GM12874 (cell line): ENCODE data around the gene NCAPH2.

ENCODE experiments used
- TF ChIP-seq, protein P1 (sequence below): IDR thresholded peaks from 2 replicates; pipeline ENCODE4 v1.5.1; 2011; ENCODE audit warnings: low read depth, mild to moderate bottlenecking, control low read depth, low read length, moderate library complexity; ENCODE audit not compliant: insufficient read depth

Gene NCAPH2

DNA sequence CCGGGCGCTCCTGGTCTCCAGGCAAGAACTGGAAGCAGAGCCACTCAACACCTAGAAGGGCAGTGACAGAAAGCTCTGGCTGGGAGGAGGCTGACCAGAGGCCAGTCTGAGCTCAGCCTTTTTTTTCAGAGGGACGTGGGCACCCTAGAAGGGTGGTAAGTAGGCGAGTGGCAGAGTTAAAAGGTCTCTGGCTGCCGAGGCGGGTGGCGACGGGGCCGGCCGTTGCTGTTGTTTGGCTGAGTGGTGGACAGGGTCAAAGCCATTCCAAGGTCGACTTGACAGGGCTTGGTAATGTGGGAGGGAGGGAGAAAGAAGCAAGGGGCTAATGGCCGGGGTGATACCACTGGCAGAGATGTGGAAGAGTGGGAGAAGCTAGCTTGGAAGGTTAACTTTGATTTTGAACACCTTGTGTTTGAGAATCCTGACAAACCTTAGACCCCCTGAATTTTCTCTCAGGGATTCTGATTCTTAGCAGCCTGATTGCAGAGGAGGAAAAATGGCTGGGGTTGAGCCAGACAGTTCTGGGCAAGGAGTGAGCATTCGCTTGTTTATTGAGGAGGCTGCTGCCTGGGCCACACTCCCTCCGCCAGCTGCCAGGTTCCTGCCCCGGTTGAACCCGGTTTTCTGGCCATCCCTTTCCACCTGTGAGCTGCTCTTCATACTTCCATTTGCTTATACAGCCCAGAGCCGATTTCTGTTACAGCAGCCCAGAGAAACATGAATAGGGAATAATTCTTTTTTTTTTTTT is 55.6 kb downstream of the NCAPH2 start:
- TF ChIP-seq, protein P1, sequence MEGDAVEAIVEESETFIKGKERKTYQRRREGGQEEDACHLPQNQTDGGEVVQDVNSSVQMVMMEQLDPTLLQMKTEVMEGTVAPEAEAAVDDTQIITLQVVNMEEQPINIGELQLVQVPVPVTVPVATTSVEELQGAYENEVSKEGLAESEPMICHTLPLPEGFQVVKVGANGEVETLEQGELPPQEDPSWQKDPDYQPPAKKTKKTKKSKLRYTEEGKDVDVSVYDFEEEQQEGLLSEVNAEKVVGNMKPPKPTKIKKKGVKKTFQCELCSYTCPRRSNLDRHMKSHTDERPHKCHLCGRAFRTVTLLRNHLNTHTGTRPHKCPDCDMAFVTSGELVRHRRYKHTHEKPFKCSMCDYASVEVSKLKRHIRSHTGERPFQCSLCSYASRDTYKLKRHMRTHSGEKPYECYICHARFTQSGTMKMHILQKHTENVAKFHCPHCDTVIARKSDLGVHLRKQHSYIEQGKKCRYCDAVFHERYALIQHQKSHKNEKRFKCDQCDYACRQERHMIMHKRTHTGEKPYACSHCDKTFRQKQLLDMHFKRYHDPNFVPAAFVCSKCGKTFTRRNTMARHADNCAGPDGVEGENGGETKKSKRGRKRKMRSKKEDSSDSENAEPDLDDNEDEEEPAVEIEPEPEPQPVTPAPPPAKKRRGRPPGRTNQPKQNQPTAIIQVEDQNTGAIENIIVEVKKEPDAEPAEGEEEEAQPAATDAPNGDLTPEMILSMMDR: no peak

DNA sequence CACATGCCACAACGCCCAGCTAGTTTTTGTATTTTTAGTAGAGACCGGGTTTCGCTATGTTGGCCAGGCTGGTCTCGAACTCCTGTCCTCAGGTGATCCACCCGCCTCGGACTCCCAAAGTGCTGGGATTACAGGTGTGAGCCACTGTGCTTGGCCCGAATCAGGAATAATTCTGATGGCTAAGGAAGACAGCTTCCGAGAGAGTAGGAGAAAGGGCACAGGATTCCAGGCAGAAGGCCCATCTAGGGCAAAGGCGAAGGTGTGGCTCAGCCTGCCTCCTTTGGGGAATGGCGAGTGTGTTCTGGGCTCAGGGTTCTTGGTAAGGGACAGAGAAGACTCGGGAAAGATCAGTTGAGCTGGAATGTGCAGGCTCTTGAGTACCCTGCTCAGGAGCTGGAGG is 56.3 kb downstream of the NCAPH2 start:
- TF ChIP-seq, protein P1: no peak

DNA sequence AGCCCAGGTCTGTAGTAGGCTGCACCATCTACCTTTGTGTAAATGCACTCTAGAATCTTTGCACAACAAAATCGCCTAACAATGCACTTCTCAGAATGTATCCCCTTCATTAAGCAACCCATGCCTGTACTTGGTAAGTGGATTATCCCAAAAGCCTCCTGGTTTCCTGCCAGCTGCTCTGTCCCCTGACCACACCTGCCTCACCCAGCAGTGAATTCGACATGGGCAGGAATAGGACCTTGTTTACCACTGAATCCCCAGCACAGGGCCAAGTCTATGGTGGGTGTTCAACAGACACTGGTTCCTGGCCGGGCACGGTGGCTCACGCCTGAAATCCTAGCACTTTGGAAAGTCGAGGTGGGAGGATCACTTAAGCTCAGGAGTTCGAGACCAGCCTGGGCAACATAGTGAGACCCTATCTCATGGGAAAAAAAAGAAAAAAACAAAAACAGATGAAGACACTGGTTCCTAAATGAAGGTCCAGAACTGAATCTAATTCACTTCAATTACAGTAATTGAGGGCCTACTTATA is 59.8 kb downstream of the NCAPH2 start:
- TF ChIP-seq, protein P1: no peak

DNA sequence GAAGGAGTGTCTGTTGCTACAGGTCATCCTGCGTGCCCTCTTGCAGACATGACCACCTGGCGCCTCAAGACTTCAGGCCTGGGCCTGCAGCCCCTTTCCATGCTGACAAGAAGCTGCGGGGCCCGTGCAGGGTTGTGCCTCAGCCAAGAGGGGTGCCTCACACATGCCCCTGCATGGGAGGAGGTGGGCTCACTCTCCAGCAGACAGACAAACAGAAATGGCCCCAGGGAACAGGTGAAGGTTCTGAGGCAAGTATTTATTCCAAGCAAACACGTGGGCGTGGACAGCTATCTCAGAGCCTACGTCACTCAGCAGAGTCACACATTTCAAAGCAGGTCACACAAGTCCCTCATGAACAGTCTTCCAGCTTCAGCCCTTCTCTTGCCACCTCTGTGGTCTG is 60.6 kb downstream of the NCAPH2 start:
- TF ChIP-seq, protein P1: no peak

DNA sequence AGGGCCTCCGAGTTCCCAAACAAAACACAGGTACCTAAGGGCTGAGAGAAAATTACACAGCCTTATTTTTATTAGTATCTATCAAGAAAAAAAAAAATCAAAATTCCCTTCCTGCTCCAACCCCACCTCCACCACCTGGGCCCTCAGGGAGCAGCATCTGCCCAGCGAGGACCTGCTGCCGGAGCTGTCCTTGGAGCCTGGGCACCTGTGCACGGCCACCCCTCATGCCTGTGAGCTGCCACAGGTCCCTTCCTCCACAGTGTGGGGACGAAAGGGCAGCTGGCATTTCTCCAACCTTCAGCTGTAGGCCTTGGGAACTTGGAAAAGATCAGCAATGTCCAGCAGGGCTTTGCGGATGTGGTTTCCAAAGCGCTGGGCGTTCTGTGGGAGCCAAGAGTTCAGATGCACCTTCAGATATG is 61.0 kb downstream of the NCAPH2 start:
- TF ChIP-seq, protein P1: no peak

DNA sequence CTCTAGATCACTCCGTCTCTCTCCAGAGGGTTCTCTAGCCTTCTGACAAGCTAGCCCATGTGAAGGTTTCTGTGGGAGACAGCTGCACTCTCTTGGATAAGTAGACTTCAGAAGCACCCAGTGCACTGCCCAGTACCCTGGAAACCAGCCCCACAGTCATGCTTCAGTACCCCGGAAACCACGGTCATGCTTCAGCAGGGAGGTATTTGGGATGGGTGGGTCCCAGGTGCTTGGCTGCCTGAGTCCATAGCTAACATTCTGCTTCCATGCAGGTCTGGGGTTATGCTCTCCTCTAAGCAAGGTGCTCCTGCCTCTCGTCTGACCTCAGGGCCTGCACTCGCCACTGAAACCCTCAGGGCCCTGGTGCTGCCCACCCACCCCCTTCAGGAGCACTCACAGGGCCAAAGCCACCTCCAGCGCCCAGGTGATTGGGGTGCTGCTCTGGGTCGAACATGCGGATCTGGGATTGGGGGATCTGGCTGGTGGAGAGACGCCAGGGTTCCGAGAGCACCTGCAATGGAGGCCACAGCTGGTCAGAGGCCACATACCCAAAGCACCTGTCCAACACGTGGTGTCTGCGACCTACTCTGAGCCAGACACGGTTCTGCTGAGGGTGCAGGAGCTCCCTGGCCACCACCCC is 62.0 kb downstream of the NCAPH2 start:
- TF ChIP-seq, protein P1: no peak

DNA sequence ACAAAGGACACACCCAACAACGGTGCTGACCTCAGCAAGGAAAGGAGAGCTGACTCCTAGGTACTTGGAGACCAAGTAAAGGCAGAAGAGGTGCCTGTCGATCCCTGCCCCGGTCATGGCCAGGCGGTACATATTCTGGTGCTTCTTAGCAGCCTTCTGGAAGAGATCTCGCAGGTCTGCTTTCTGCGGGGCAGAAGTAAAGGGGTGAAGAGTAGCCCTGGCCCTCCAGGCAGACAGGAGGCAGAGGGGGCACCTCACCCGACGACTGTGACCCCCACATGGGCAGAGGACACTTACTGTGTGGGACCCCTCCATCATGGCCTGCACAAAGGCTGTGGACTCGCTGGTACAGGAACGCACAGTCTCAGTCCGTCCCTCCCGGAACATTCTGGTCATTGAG is 62.8 kb downstream of the NCAPH2 start:
- TF ChIP-seq, protein P1: no peak
